SH-SY5Y (cell line): ENCODE measurements around the gene IL12A.

ENCODE experiments used
- GATA2 ChIP-seq: IDR thresholded peaks from 2 replicates; pipeline ENCODE4 v1.6.1; 2011; ENCODE audit warnings: mild to moderate bottlenecking, low read depth, low read length
- GATA3 ChIP-seq: IDR thresholded peaks from 2 replicates; pipeline ENCODE4 v1.6.1; 2011; ENCODE audit warnings: low read depth, mild to moderate bottlenecking, low read length, moderate library complexity

GRCh38 chr3:160027541-160028195 lies 39.0 kb downstream of the IL12A start:
- no peak for TF ChIP-seq GATA2
- TF ChIP-seq GATA3 = no peak
